ENCODE data around the gene LCLAT1.
"Not testable (repeated sequence)": the region's sequence is repeated elsewhere in the genome, so short reads cannot be mapped to it uniquely, and the experiment has no call there.

LCLAT1 gene

DNA sequence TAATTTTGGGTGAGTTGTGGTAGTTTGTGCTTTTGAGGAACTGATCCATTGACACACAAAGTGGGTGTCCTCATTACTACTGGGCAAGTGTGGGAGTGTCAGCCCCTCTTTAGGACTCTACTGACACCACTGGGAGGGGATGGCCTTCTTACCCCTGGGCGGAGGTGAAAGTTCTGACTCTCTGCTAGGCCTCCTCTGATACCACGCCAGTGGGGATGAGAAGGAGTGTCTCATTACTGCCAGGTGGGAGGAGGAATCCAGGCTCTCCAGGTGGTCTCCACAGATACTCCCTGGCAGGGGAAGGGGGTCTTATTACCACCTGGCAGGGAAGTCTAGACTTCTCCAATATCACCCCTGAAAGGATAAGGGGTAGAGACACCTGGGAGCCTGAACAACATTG, 9.1 kb downstream of the LCLAT1 start:
- no peak for FAIRE-seq

DNA sequence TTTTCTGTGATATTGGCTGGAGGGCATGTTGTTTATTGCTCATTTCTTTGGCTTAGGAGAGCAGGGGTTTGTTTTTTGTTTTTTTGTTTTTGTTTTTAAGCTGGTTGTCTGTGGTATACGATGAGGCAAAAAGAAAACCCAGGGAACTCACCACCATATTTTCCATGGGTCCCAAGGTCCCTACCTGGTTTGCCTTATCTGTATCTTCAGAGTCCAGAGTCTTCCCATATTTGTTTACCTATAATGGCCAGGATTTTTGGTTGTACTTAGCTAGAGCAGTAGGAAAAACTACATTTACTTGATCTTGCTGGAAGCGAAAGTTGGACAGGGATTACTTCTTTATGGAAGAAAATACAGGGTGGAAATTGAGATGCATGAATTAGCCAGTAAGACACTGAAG, 9.5 kb downstream of the LCLAT1 start:
- no peak for FAIRE-seq

DNA sequence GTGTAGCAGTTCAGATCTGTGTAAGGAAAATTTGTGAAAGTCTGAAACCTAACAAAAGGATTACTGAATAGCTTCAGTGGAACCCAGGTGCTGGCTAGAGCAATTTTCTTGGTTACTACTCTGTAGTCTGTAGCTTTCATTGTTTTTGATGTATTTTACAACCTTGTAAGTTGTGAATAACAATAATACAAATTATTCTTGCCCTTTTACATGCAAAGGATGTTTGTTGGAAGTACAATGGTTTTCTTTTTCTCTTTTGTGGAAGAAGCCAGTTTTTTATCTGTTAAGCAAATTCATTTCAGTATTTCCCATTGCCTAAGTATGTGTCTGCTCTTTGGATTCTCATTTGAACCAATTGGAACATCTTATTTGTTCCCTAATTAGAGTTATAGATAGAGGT, 10.2 kb downstream of the LCLAT1 start:
- no peak for FAIRE-seq

DNA sequence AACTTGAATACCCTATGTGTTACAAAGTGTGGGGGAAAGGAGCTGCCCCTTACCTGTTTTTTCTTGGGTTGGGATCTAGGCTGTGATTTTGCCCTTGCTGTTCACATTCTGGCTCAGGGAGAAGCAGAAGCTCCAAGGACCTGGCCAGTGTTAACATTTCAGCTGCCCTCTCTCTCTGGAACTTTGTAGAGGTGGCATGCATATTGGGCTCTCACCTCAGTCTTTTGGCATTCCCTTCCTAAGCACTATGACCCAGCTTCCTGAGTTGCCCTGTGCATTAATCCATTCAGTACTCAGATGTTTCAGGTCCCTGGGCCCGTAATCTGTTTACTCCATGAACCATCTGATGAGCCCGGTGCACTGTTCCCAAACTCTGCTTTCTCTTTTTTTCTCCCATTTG, 12.1 kb downstream of the LCLAT1 start:
- FAIRE-seq = no peak

DNA sequence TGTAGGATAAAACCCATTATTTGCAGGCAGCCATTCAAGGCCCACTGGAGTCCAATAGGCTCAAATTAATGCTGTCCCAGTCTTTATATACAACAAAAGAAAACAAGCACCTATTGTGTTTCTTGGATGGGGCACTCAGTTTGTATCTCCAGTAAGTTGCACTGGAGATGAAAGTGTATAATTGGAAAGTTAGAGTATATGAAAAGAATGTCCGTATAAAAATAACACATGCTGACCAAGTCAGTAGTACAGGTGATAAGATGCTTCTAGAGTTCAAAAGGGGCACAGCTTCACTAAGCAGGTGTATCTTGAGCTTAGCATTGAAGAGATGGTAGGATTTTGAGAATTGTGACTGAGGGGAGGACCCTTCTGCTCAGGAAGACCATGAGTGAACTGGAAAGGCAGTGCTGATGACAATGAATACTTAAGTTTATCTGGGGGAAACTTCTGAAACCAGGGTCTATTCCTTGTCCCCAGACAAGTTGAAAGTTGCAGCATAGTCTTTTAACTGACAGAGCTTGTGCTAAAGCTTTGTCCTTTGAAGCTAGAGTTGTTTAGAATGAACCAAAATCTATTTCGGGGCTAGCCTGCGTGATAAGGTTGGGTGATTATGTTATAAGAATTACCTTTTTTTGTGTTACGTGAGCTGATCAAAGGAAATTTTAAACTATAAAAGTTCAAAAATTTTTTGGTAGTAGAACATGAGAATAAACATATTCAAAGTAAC, 15.2 kb downstream of the LCLAT1 start:
- FAIRE-seq = no peak

DNA sequence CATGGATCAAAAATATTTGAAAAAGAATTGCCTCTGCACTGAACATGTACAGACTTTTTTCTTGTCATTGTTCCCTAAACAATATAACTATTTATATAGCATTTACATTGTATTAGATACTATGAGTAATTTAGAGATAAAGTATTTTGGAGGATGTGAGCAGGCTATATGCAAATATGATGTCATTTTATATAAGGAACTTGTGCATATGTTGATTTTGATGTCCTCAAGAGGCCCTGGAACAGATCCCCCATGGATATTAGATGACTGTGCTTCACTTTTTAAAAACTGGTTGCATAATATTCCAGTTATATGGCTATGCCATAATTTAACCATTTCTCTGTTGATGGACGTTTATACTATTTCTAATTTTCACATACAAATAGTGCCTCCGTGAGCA, 16.5 kb downstream of the LCLAT1 start:
- no peak for FAIRE-seq

DNA sequence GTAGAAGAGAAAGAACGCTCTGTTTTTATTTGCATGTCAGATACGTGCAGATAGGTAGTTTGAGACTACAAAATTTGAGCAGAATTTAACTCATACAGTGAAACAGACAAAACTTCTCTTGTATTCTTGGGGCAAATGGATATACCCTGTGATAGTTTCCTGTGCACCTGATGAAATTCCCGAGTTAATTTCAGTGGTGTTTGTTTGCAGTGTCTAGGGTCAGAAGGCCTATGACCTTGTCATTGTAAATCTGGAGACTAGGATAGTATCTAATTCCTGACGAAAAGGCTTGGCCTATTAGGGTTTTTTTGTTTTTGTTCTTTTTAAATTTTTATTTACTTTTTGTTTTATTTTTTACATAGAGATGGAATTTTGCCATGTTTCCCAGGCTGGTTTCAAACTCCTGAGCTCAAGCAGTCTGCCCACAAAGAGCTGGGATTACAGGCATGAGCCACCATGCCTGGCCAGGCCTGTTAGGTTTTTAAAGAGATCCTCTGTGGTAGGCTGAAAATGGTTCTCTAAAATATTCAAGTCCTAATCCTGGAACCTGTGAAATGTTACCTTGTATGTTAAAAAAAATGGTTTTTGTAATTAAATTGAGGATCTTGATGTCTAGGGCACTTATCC, 17.6 kb downstream of the LCLAT1 start:
- FAIRE-seq = no peak

DNA sequence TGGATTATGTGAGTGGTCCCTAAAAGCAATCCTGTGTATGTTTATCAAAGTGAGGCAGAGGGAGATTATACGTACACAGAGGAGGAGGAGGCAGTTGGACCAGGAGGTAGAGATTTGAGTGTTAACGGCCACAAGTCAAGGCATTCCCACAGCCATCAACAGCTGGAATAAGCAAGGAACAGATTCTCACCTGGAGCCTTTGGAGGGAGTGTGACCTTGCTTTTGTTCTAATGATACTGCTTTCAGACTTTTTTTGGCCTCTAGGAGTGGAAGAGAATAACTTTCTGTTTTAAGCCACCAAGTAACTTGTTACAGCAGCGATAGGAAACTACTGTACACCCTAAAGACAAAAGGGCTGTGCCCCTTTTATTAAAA, 18.1 kb downstream of the LCLAT1 start:
- no peak for FAIRE-seq

DNA sequence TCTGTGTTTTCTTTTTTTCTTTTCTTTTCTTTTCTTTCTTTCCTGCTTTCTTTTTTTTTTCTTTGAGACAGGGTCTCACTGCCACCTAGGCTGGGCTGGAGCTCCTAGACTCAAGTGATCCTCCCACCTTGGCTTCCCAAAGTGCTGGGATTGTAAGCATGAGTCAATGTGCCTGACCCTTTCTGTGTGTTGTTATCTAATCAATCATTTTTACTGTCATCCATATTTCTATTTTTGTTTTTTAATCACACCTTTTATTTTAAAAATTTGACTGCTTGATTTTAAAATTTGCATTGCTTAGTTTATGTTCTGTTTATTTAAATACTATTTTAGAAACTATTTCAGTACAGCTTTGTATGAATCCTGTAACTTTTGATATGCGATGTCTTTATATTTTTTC, 19.2 kb downstream of the LCLAT1 start:
- FAIRE-seq = no peak

DNA sequence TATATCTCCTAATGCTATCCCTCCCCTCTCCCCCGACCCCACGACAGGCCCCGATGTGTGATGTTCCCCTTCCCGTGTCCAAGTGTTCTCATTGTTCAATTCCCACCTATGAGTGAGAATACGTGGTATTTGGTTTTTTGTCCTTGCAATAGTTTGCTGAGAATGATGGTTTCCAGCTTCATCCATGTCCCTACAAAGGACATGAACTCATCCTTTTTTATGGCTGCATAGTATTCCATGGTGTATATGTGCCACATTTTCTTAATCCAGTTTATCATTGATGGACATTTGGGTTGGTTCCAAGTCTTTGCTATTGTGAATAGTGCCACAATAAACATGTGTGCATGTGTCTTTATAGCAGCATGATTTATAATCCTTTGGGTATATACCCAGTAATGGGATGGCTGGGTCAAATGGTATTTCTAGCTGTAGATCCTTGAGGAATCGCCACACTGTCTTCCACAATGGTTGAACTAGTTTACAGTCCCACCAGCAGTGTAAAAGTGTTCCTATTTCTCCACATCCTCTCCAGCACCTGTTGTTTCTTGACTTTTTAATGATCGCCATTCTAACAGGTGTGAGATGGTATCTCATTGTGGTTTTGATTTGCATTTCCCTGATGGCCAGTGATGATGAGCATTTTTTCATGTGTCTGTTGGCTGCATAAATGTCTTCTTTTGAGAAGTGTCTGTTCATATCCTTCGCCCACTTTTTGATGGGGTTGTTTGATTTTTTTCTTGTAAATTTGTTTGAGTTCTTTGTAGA, 20.2 kb downstream of the LCLAT1 start:
- FAIRE-seq = not testable (repeated sequence)

DNA sequence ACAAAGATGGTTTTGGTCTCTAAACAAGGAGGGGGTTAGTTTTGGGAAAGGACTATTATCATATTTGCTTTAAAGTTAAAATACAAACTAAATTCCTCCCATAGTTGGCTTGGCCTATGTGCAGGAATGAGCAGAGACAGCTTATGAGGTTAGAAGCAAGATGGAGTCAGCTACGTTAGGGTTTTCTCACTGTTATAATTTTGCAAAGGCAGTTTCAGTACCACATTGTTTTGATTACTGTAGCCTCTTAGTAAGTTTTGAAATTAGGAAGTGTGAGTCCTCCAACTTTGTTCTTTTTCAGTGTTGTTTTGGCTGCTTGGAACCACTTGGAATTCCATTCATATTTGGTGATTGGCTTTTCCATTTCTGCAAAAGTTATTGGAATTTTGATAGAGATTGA, 23.4 kb downstream of the LCLAT1 start:
- FAIRE-seq = no peak

DNA sequence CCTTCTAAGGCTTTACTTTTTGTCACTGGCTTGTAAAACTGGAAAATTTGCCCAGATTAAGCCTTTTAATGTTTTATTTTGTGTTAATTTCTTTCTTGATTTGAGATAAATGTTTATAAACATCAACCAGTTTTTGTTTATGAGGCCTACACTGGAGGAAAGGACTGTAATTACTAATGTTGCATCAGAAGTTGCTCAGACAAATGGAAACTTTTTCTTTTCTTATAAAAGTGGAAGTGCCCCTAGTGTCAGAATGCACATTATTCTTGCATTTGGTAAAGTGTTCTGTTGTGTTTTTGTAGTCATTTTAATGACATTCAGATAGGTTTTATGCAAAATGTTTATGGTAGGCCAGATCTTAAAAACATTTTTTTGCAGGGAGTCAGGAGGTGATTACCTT, 25.3 kb downstream of the LCLAT1 start:
- no peak for FAIRE-seq

DNA sequence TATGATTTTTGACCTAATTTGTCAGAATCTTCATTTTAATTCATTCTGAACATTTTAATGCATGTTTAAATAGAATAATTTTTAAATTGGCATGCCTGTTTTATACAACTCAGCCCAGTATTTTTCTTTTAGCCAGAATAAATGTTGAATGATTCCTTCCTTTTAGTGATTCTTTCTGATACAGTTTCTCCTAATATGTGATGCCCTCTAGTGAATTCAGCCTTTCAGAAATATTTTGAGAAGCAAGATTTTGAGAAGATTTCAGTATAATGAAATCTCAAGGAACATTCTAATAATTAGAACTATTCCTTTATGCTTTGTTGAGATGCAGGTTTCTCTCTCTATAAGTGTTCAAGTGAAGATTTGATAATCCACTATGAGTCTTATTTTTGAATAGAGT, 28.5 kb downstream of the LCLAT1 start:
- no peak for FAIRE-seq

DNA sequence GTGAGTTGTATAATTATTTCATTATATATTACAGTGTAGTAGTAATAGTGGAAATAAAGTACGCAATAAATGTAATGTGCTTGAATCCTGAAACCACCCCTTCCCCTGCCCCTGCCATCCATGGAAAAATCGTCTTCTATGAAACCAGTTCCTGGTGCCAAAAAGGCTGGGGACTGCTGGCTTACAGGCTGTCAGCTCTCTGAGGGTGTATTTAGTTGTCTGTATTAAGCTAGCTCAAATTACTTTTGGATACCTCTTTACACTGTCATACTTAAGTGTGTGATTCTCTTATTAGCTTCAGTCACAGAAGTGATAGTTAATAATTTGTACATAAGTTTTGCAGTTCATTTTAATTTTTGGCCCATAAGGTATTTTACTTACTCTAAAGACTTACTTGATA, 29.6 kb downstream of the LCLAT1 start:
- no peak for FAIRE-seq

DNA sequence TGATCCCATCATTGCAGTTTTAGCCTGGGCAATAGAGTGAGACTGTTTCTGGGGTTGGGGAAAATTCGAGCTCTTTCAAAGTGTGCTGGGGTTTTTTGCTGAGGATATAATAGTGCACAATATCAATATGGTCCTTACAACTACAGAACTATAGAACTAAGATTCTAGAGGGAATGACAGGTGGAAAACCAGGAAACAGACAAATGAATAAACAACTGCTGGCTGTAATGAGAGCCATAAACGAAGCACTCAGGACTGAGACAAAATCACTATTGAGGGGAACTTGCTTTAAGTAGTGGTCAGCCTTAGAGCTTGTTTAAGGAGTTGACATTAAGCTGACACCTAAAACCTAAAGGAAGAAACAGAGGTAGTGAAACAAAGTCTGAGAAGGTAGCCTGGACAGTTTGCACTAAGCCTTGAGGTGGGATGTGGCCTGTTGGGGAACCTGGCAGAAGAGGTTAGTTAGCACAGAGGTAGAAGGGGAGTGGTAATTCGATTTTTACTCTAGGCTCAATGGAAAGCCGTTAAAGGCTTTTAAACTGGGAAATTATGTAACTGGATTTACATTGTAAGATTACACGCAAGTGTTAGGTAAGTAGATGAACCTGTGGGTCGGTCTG, 33.8 kb downstream of the LCLAT1 start:
- no peak for FAIRE-seq

DNA sequence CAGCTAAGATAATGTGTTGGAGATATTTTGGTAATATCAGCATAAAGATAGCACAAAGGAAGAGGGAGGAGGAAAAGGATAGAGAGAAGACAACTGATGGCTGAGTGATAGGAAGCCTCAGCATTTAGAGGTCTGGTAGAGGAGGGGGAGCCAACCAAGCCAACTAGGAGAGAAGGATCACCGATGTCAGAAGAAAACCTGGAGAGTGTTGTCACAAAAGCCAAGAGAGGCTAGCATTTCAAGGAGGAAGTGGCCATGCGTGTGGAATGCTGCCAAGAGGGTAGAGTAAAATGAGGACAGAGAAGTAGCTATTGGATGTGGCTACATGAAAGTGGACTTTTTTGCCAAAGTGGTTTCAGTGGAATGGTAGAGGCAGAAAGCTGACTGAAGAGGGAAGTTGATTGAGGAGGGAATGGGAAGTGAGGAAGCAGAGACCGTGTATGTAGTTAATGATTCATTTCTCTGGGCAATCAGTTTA, 34.3 kb downstream of the LCLAT1 start:
- no peak for FAIRE-seq

DNA sequence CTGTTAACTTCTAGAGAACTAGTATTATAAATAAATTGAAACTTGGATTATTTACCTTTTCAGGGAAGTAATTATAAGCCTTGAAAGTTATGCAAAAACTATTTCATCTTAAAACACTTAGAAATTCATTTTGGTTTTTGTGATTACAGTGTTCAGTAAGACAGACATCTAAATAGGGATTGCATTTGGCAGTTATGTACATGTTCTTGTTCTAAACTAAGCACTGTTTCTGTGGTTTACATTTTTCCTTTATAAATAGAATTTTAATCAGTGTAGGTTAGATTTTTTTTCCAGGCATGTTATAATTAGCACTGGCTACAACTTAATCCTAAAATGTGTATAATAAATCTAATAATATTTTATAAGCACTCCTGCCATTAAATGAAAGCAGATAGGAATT, 35.0 kb downstream of the LCLAT1 start:
- no peak for FAIRE-seq

DNA sequence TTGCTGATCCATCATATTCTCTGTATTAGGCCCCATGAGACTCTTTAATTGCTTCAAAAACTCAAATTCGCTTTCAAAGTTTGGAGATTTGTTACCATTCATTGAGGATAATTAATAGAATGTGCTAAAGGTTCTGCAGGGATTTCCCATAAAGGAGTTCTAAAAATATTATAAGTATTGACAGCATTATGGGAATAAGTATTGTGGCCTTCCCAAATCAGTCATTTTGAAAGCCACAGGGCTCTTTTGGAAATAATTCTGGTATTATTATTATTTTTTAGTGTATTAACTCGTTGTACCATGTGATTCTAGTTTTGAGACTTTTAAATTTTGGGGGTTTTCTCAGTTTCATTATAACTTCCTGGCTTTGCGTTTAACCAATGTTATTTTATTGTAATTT, 37.1 kb downstream of the LCLAT1 start:
- no peak for FAIRE-seq

DNA sequence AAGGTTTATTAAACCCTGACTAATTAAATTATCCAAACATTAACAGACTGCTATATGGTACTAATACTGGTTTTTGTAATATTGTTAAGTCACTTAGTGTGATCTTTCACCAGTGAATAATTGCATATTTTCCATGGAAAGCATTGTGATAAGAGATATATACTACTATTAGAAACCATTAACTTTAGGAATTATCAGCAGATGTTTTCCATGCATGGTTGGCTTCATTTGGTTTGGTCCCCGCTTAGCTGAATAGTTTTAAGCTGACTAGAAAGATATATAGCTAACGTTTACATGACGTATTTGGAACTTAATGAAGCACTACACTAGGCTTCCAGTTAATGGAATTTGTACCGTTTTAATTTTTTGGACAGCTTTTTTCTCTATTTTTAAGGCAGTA, 37.9 kb downstream of the LCLAT1 start:
- FAIRE-seq = no peak

DNA sequence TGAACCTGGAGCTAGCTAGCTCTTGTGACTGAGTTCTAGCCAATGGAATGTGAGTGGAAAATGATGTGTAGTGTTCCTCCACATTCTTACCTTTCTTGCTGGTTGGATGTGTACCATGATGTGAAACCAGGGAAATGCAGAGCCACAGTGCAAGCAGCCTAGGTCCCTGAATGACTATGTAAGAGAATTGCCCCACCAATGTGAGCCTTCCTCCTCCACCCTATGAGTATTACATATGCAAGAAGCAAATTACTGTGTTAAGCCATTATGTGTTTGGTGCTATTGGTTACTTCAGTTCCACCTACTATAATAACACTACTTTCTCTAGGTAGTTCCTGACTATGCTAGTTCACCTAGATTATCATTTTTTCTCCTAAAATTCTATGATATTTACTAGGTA, 39.6 kb downstream of the LCLAT1 start:
- FAIRE-seq = no peak

DNA sequence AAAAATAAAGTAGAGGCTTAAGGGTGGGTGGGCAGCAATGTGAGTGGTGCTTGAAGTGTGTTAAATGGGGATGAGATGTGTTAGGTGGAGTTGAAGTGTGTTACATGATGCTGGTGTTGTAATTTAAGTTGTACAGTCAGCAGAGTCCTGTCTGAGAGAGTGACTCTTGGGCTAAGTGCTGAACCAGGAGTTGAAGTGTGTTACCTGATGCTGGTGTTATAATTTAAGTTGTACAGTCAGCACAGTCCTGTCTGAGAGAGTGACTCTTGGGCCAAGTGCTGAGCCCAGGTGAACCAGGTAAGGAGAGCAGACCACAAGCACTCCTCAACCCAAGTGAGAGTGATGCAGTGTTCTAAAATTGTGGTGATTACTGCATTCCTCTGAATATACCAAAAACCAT, 40.6 kb downstream of the LCLAT1 start:
- FAIRE-seq = no peak

DNA sequence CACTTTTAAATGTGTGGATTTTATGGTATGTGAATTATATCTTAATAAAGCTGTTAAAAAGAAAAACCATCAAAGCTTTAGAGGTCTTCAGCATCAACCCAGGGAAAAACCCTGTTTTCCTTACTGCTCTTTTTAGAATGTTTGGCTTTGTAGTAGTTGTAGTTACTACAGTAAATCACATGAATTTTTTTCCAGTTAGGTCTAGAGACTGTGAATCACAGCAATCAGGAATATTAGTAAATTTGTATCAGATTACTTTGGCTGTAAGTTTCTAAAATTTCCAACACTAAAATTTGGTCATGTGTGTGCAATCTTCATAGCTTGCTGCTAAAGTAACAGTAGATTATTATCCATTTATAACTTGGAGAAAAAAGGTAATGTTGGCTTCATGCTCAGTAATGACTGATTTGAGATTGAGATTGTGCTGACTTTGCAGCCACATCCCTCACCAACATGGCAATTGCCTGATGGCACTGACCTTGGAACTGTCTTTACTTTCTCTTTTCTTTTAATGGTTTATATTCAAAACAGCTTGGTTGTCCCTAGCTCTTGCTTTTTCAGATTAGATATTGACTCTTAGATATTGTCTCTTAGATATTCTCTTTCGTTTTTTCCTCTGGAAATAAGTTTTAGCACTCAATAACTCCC, 41.1 kb downstream of the LCLAT1 start:
- FAIRE-seq = no peak

DNA sequence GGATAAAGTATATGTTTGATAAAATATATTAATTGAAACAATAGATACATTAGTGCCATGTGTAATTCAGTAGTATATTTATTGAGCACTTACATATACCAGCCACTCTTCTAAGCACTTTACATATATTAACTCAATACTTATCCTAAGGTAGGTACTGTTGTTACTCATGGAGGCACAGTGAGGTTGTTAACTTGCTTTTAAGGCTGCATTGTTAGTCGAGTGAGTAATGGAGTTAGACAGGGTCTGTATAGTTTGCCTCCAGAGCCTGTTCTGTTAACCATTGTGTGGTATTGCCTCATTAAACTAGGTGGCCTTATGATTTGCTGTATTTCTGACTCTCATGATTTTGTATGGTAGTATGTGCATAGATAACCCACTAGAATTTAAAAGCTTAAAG, 44.2 kb downstream of the LCLAT1 start:
- FAIRE-seq = no peak

Data from G401.6 (cell line).